IMR-90 (cell line): ENCODE measurements around the gene CACNA1G. TPM values are rescaled to one million over a fixed set of nuclear protein-coding genes. Genes with fewer than 3 reads are reported as not detected.

ENCODE experiments used
- ATAC-seq: fragments of 200-7000 bp; cut with Tn5 transposase; 2 replicates; pipeline ENCODE4 v1.9.1; 2020; ENCODE audit warnings: low read depth, mild to moderate bottlenecking, moderate library complexity
- BruUV-seq: library from RNA; stranded (reverse); fragments of 400-500 nt; replicated peaks from 2 replicates; lab custom pipeline; 2021; lab: Mats Ljungman, UMichigan
- CTCF ChIA-PET: fragments of 300-600 bp; formaldehyde crosslinking; extraction: SDS; loops from one replicate; lab custom pipeline; 2021; ENCODE audit warnings: antibody characterized with exemption; lab: Yijun Ruan, JAX
- POLR2A ChIA-PET: fragments of 300-600 bp; sonication (Branson Sonifier 250); formaldehyde crosslinking; loops from one replicate; lab custom pipeline; 2022; ENCODE audit warnings: antibody characterized with exemption; ENCODE audit not compliant: unreplicated experiment; lab: Charles Lee
- DNase-seq: peaks from one replicate; pipeline ENCODE4 v3.0.0; 2013
- H2AFZ ChIP-seq: replicated peaks from 2 replicates; pipeline ENCODE3; 2013; ENCODE audit warnings: low read length, mild to moderate bottlenecking; ENCODE audit not compliant: poor library complexity
- H2AK5ac ChIP-seq: 2 replicates; pipeline ENCODE4 v1.6.1; 2013; ENCODE audit warnings: low read depth, low read length, inconsistent platforms
- H2AK9ac ChIP-seq: replicated peaks from 2 replicates; pipeline ENCODE3; 2013; ENCODE audit warnings: mild to moderate bottlenecking, low read depth, low read length, moderate library complexity; ENCODE audit not compliant: poor library complexity
- H2BK120ac ChIP-seq: 2 replicates; pipeline ENCODE4 v1.6.1; 2013; ENCODE audit warnings: low read depth, low read length, inconsistent platforms
- H2BK15ac ChIP-seq: 3 replicates; pipeline ENCODE4 v1.6.1; 2013; ENCODE audit warnings: low read depth, low read length, inconsistent platforms
- H2BK20ac ChIP-seq: 2 replicates; pipeline ENCODE4 v1.6.1; 2013; ENCODE audit warnings: low read depth, mild to moderate bottlenecking, inconsistent platforms, low read length, moderate library complexity
- H2BK5ac ChIP-seq: 2 replicates; pipeline ENCODE4 v1.6.1; 2013; ENCODE audit warnings: mild to moderate bottlenecking, low read depth, low read length, inconsistent platforms; ENCODE audit not compliant: poor library complexity, severe bottlenecking
- H3K14ac ChIP-seq: replicated peaks from 2 replicates; pipeline ENCODE4 v1.6.1; 2013; ENCODE audit warnings: low read depth, low read length, inconsistent platforms
- H3K18ac ChIP-seq: 2 replicates; pipeline ENCODE4 v1.6.1; 2013; ENCODE audit warnings: low read depth, low read length, control low read depth
- H3K23ac ChIP-seq: 2 replicates; pipeline ENCODE4 v1.6.1; 2013; ENCODE audit warnings: low read depth, low read length, inconsistent platforms
- H3K27ac ChIP-seq: 2 replicates; pipeline ENCODE4 v1.5.1; 2013; ENCODE audit warnings: mild to moderate bottlenecking, control low read depth, low read length; ENCODE audit not compliant: insufficient read depth
- H3K27me3 ChIP-seq: 2 replicates; pipeline ENCODE4 v1.6.1; 2013; ENCODE audit warnings: low read length; ENCODE audit not compliant: control insufficient read depth, insufficient read depth
- H3K36me3 ChIP-seq: 2 replicates; pipeline ENCODE4 v1.6.1; 2013; ENCODE audit warnings: low read length, mixed read lengths; ENCODE audit not compliant: control insufficient read depth, insufficient read depth
- H3K4ac ChIP-seq: 2 replicates; pipeline ENCODE4 v1.6.1; 2013; ENCODE audit warnings: low read depth, low read length, inconsistent platforms
- H3K4me1 ChIP-seq: 2 replicates; pipeline ENCODE4 v1.6.1; 2013; ENCODE audit warnings: low read length, mixed read lengths; ENCODE audit not compliant: control insufficient read depth, insufficient read depth
- H3K4me2 ChIP-seq: 2 replicates; pipeline ENCODE4 v1.6.1; 2013; ENCODE audit warnings: low read depth, mild to moderate bottlenecking, control low read depth, low read length, moderate library complexity
- H3K4me3 ChIP-seq: 2 replicates; pipeline ENCODE4 v1.5.1; 2013; ENCODE audit warnings: low read depth, mild to moderate bottlenecking, control low read depth, low read length, moderate library complexity; ENCODE audit not compliant: insufficient read depth
- H3K56ac ChIP-seq: 2 replicates; pipeline ENCODE4 v1.6.1; 2013; ENCODE audit warnings: low read length, inconsistent platforms; ENCODE audit not compliant: insufficient read depth; ENCODE audit errors: extremely low read depth
- H3K79me1 ChIP-seq, 2 experiments: 2 replicates each; pipeline ENCODE4 v1.6.1; 2013; ENCODE audit warnings: low read length in 2 of 2, inconsistent platforms in 1 of 2, low read depth in 1 of 2
- H3K9ac ChIP-seq: 2 replicates; pipeline ENCODE4 v1.6.1; 2013; ENCODE audit warnings: low read depth, low read length, control low read depth
- H3K9me1 ChIP-seq: 2 replicates; pipeline ENCODE4 v1.6.1; 2013; ENCODE audit warnings: low read length, inconsistent platforms; ENCODE audit not compliant: insufficient read depth
- H3K9me3 ChIP-seq: 2 replicates; pipeline ENCODE4 v1.6.1; 2013; ENCODE audit warnings: low read length; ENCODE audit not compliant: control insufficient read depth, insufficient read depth
- H4K20me1 ChIP-seq: 2 replicates; pipeline ENCODE4 v1.6.1; 2013; ENCODE audit warnings: low read length, inconsistent platforms; ENCODE audit not compliant: insufficient read depth
- H4K5ac ChIP-seq: 2 replicates; pipeline ENCODE4 v1.6.1; 2013; ENCODE audit warnings: mild to moderate bottlenecking, low read depth, low read length, control low read depth
- H4K8ac ChIP-seq, 2 experiments: 2 replicates each; pipeline ENCODE4 v1.6.1; 2013; ENCODE audit warnings: low read depth in 2 of 2, low read length in 2 of 2, control low read depth in 1 of 2, inconsistent platforms in 1 of 2
- H4K91ac ChIP-seq: 2 replicates; pipeline ENCODE4 v1.6.1; 2013; ENCODE audit warnings: low read depth, low read length, inconsistent platforms; ENCODE audit not compliant: insufficient read depth
- USF2 ChIP-seq: fragments of 150-350 bp; IDR thresholded peaks from 2 replicates; pipeline ENCODE4 v1.6.1; 2017; ENCODE audit warnings: mild to moderate bottlenecking, antibody characterized with exemption, low read length, low read depth
- WGBS, 2 experiments: methylation state at CpG; one replicate each; pipeline versions ENCODE4 v1.1.5 to v1.1.7; 2013; ENCODE audit warnings: missing lambda C conversion rate in 2 of 2; ENCODE audit not compliant: insufficient read length in 1 of 2; ENCODE audit errors: extremely low coverage in 2 of 2; 5-methylcytosine and 5-hydroxymethylcytosine counted together
- dilution Hi-C: fragments of 300-500 bp; cut with HindIII; formaldehyde crosslinking; loops from one replicate; pipeline ENCODE4 v1.14.3; 2018; ENCODE audit warnings: low sequenced_read_pairs; ENCODE audit not compliant: unreplicated experiment
- in situ Hi-C: fragments of 300-500 bp; cut with MboI; formaldehyde crosslinking; loops from 3 replicates; pipeline ENCODE4 v1.14.3; 2019; ENCODE audit warnings: low sequenced_read_pairs, inconsistent platforms, mixed read lengths
- intact Hi-C: fragments of 100-400 bp; cut with micrococcal nuclease; formaldehyde crosslinking; loops from 2 replicates; pipeline ENCODE4 v1.10.0; 2022
- polyA plus RNA-seq, 3 experiments: library from polyadenylated mRNA; depleted of rRNA; stranded (reverse); fragments of >200 nt; gene quantifications; 2 replicates each; pipeline ENCODE4 v1.2.3, GENCODE V29; 2012; ENCODE audit warnings: low replicate concordance in 1 of 3
- total RNA-seq: library from RNA; depleted of rRNA; stranded (reverse); fragments of >200 nt; gene quantifications from 2 replicates; pipeline ENCODE4 v1.2.3, GENCODE V29; 2012

The CACNA1G gene
- total and polyA plus RNA-seq, 2 of the 4 experiments (the other 2 are of a cell fraction): under 0.01 to 0.03 TPM

- H3K4me1 ChIP-seq: peaks cover 11% of the 10 kb centered on the region; the same call in 1 of the 2 replicates
- in situ Hi-C loops: no loop called here
- no peaks in the 10 kb centered on the region for H3K9me1 ChIP-seq
- no peak overlapping the region for H4K91ac ChIP-seq
- no TSS peak for BruUV-seq
- no peak overlapping the region for H2AFZ ChIP-seq
- no peak for DNase-seq
- no peak overlapping the region for H3K4me3 ChIP-seq
- H4K20me1 ChIP-seq: no peaks in the 10 kb centered on the region; the same call in 1 of the 2 replicates
- no peak overlapping the region for H2BK120ac ChIP-seq
- no peak overlapping the region for H2BK15ac ChIP-seq
- intact Hi-C loops: no loop called here
- dilution Hi-C loops: no loop called here
- peaks cover 64% of the 10 kb centered on the region for H3K27me3 ChIP-seq
- no peak overlapping the region for H3K4me2 ChIP-seq
- ChIA-PET CTCF (no interaction called here), POLR2A (no interaction called here)
- no peak overlapping the region for H3K18ac ChIP-seq
- WGBS, 2 experiments: no CpG with 5 or more reads among the region's 7 CpGs
- H4K5ac ChIP-seq: no peak overlapping the region
- H3K56ac ChIP-seq: no peak overlapping the region
- no peak overlapping the region for H2AK5ac ChIP-seq
- no peak overlapping the region for H2BK20ac ChIP-seq
- no peak overlapping the region for H2AK9ac ChIP-seq
- H3K4ac ChIP-seq: no peak overlapping the region
- H2BK5ac ChIP-seq: no peak overlapping the region
- no peak for TF ChIP-seq USF2
- H3K79me1 ChIP-seq: no peaks in the 10 kb centered on the region
- no peak overlapping the region for H3K27ac ChIP-seq
- H3K23ac ChIP-seq: no peak overlapping the region
- no peak for ATAC-seq
- no peak overlapping the region for H4K8ac ChIP-seq
- H3K36me3 ChIP-seq: no peaks in the 10 kb centered on the region
- H3K14ac ChIP-seq: no peak overlapping the region
- H3K9ac ChIP-seq: no peak overlapping the region
- H3K9me3 ChIP-seq: no peaks in the 10 kb centered on the region
Measured at GRCh38 chr17:50529849-50530248, 30.7 kb upstream of the CACNA1G start.
